ENCODE data around the gene TWNK. TPM values are rescaled to one million over a fixed set of nuclear protein-coding genes. Genes with fewer than 3 reads are reported as not detected.

Gene TWNK
- total and polyA plus RNA-seq, 2 experiments from 2014 or later: 12.2 to 29.4 TPM

DNA sequence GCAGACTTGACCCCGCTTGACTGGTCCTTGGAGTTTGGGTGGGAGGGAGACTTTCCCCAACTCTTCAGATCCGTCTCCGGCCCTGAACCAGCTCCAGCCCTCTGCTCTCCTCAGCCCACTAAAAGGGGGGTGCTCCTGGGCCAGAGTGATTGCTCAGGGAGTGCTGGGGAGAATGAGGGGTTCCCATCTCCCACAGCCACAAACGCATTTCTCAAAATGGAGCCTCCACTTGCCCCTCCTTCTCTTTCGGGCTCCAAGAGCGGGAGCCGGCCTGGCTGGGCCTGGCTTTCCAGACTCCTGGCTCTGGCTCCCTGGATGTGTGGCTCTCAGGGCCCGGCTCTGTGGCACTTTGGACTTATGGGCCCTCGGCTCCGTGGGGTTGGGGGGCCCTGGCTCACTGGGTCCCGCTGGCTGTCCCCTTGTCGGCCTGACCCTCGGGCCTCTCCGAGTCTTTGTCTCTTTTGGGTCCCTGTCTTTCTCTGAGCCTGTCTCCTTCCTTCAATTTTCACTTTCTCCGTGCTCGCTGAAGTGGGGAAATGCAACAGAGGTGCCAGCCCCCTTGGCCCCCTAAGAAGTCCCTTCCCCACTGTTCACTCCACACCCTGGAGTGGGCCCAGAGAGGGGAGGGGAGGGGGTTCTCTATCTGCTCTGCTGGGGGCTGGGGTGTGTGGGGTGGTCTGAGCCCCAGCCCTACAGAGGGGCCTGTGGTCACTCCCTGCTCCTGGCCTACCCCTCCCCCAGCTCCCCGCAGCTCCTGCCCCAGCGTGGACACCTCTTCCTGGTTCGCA lies 13.0 kb downstream of the TWNK start:
- H3K4me2 ChIP-seq: peak overlapping the region; percentile 92
- peaks cover 25% of the 10 kb centered on the region for H3F3A ChIP-seq (replicated peaks; ENCODE audit: low read depth)
- H3K9me3 Mint-ChIP-seq: no peaks in the 10 kb centered on the region; the same call in 2 of the 3 replicates
- H3K9me2 ChIP-seq (ENCODE audit: insufficient read depth): no peaks in the 10 kb centered on the region
- peak overlapping the region; percentile 59; the same call in 1 of the 2 replicates for H3K27ac ChIP-seq (ENCODE audit: low read depth)
- no peaks in the 10 kb centered on the region for H3K27me3 ChIP-seq (ENCODE audit: insufficient read depth)
- peaks cover 27% of the 10 kb centered on the region for H3K4me1 Mint-ChIP-seq
- H3K79me2 ChIP-seq (replicated peaks; ENCODE audit: insufficient read depth): peaks cover 22% of the 10 kb centered on the region
- DNase-seq (ENCODE audit: low spot score) (peak; percentile 62), ATAC-seq (no peak)
- peak overlapping the region; percentile 90 for H3K4me3 ChIP-seq
- H3K36me3 Mint-ChIP-seq (ENCODE audit: low read depth): peaks cover 28% of the 10 kb centered on the region
- H3K27me3 Mint-ChIP-seq (ENCODE audit: insufficient read depth, low read depth, poor library complexity): peaks cover 25% of the 10 kb centered on the region
- H4K20me1 ChIP-seq (replicated peaks; ENCODE audit: insufficient read depth): 0 out of 2 replicates have a peak, but pooled peaks cover 7% of the 10 kb centered on the region
- peak overlapping the region; percentile 56 for H2AFZ ChIP-seq
- TF ChIP-seq STAT1 (IDR thresholded peaks at IDR 0.05; ENCODE audit: unreplicated experiment): no peak
- TF ChIP-seq, protein P1, sequence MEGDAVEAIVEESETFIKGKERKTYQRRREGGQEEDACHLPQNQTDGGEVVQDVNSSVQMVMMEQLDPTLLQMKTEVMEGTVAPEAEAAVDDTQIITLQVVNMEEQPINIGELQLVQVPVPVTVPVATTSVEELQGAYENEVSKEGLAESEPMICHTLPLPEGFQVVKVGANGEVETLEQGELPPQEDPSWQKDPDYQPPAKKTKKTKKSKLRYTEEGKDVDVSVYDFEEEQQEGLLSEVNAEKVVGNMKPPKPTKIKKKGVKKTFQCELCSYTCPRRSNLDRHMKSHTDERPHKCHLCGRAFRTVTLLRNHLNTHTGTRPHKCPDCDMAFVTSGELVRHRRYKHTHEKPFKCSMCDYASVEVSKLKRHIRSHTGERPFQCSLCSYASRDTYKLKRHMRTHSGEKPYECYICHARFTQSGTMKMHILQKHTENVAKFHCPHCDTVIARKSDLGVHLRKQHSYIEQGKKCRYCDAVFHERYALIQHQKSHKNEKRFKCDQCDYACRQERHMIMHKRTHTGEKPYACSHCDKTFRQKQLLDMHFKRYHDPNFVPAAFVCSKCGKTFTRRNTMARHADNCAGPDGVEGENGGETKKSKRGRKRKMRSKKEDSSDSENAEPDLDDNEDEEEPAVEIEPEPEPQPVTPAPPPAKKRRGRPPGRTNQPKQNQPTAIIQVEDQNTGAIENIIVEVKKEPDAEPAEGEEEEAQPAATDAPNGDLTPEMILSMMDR (conservative IDR thresholded peaks at IDR 0.05; ENCODE audit: low read depth in 2 of 2): no peak
- no peak for TF ChIP-seq ZNF114 (CRISPR knock-in tag; IDR thresholded peaks at IDR 0.05)
- TF ChIP-seq ETS1 (IDR thresholded peaks at IDR 0.05): no peak
- no peak for TF ChIP-seq CREB1 (CRISPR knock-in tag; IDR thresholded peaks at IDR 0.05; ENCODE audit: low read depth)
- no peak for TF ChIP-seq EZH2phosphoT487 (IDR thresholded peaks at IDR 0.05; ENCODE audit: unreplicated experiment)
- no peak for TF ChIP-seq ZNF331 (CRISPR knock-in tag; IDR thresholded peaks at IDR 0.05; ENCODE audit: low read depth)
- TF ChIP-seq ZNF462 (CRISPR knock-in tag; IDR thresholded peaks at IDR 0.05): no peak
- no peak for TF ChIP-seq JUNB (IDR thresholded peaks at IDR 0.05; ENCODE audit: unreplicated experiment)
- TF ChIP-seq NANOG (IDR thresholded peaks at IDR 0.05; ENCODE audit: borderline replicate concordance): no peak
- TF ChIP-seq POLR2AphosphoS5 (IDR thresholded peaks at IDR 0.05; ENCODE audit: low read depth): no peak
- TF ChIP-seq EZH2 (IDR thresholded peaks at IDR 0.05; ENCODE audit: low read depth, unreplicated experiment): no peak
- TF ChIP-seq, protein P2, sequence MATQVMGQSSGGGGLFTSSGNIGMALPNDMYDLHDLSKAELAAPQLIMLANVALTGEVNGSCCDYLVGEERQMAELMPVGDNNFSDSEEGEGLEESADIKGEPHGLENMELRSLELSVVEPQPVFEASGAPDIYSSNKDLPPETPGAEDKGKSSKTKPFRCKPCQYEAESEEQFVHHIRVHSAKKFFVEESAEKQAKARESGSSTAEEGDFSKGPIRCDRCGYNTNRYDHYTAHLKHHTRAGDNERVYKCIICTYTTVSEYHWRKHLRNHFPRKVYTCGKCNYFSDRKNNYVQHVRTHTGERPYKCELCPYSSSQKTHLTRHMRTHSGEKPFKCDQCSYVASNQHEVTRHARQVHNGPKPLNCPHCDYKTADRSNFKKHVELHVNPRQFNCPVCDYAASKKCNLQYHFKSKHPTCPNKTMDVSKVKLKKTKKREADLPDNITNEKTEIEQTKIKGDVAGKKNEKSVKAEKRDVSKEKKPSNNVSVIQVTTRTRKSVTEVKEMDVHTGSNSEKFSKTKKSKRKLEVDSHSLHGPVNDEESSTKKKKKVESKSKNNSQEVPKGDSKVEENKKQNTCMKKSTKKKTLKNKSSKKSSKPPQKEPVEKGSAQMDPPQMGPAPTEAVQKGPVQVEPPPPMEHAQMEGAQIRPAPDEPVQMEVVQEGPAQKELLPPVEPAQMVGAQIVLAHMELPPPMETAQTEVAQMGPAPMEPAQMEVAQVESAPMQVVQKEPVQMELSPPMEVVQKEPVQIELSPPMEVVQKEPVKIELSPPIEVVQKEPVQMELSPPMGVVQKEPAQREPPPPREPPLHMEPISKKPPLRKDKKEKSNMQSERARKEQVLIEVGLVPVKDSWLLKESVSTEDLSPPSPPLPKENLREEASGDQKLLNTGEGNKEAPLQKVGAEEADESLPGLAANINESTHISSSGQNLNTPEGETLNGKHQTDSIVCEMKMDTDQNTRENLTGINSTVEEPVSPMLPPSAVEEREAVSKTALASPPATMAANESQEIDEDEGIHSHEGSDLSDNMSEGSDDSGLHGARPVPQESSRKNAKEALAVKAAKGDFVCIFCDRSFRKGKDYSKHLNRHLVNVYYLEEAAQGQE (IDR thresholded peaks at IDR 0.05; ENCODE audit: unreplicated experiment): no peak
- peak overlapping the region; percentile 92 for H3K27ac Mint-ChIP-seq
- peak overlapping the region; percentile 96 for H3K4me3 Mint-ChIP-seq
- no peaks in the 10 kb centered on the region; the same call in 1 of the 2 replicates for H3K36me3 ChIP-seq (ENCODE audit: insufficient read depth)
- H3K4me1 ChIP-seq (ENCODE audit: insufficient read depth): peaks cover 30% of the 10 kb centered on the region

Data from GM23338 (cell line).